ENCODE measurements around the gene USP3. TPM values are rescaled to one million over a fixed set of nuclear protein-coding genes. Genes with fewer than 3 reads are reported as not detected.
"Not testable (repeated sequence)": the region's sequence is repeated elsewhere in the genome, so short reads cannot be mapped to it uniquely, and the experiment has no call there.

The USP3 gene
- total RNA-seq, 1 experiment from 2014 or later: 38.6 TPM

GRCh38 chr15:63600616-63601025 is 96.2 kb downstream of the USP3 start:
- Histone ChIP-seq H3K9me3 (no peaks in the 10 kb centered on the region), H3K4me3 (peak overlapping the region; percentile 74)
- DNase-seq: peak; percentile 95

DNA sequence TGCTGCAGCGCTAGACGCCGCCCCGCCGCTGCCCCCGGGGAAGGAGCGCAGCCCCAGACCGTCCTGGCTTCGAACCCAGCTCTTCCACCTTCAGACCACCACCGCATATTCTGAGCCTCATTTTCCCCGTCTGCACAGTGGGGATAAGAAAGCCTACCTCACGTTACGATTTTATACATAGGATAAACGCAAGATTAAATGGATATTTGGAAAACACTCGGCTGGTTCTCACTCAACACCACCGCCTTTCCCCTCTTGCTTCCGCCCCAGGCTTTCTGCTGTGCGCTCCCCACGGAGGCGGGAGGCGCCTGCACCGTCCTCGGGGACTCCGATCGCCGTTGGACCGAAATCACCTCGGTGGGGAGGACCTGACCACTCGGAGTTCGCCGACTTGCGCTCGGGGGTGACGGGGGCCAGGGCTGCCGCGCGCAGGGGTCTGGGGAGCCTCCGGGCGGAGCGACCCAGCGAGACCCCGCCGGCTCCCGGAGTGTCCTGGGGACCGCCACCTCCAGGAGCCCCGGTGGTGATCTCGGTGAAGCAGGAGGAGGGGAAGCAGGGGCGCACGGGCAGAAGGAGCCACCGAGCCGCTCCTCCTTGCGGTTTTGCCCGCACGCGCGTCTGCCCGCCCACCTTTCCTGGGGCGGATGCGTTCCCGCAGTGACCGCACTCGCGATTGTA is 96.8 kb downstream of the USP3 start:
- peak; percentile 57 for DNase-seq
- H3K9me3 ChIP-seq: no peaks in the 10 kb centered on the region
- peak overlapping the region; percentile 74 for H3K4me3 ChIP-seq
- H3K27me3 ChIP-seq: no peaks in the 10 kb centered on the region
- no peaks in the 10 kb centered on the region for H3K36me3 ChIP-seq

More at GRCh38 chr15:63600616-63601025, 96.2 kb downstream of the USP3 start:
- no peaks in the 10 kb centered on the region; the same call in 1 of the 2 replicates for H3K36me3 ChIP-seq
- H3K27me3 ChIP-seq: no peaks in the 10 kb centered on the region

- no peaks in the 10 kb centered on the region for H3K9me3 ChIP-seq
- no peaks in the 10 kb centered on the region for H3K27me3 ChIP-seq
- no peak for DNase-seq
- peak overlapping the region; percentile 74 for H3K4me3 ChIP-seq
- no peaks in the 10 kb centered on the region for H3K36me3 ChIP-seq
These were observed 97.4 kb downstream of the USP3 start for GRCh38 chr15:63601704-63602185.

DNA sequence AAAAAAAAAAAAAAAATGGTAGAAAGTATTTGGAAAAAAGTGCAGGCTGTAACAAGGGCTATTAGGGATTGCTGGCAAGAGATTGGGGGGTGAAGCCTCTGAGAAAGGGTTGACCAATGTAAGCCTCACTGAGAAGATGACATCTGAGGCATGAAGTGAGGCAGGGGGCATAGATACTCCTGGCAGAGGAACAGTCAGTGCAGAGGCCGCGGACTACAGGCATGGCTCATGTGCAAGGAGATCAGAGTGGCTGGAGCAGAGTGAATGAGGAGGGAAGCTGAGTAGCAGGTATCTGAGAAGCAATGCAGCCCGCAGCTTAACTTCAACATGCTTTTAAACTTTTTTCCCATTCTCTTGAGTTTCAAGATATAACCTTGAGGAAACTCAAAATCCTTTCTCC is 98.2 kb downstream of the USP3 start:
- Histone ChIP-seq H3K36me3 (peaks cover 1% of the 10 kb centered on the region; the same call in 1 of the 2 replicates), H3K27me3 (no peaks in the 10 kb centered on the region), H3K9me3 (no peaks in the 10 kb centered on the region), H3K4me3 (no peak overlapping the region)
- no peak for DNase-seq

DNA sequence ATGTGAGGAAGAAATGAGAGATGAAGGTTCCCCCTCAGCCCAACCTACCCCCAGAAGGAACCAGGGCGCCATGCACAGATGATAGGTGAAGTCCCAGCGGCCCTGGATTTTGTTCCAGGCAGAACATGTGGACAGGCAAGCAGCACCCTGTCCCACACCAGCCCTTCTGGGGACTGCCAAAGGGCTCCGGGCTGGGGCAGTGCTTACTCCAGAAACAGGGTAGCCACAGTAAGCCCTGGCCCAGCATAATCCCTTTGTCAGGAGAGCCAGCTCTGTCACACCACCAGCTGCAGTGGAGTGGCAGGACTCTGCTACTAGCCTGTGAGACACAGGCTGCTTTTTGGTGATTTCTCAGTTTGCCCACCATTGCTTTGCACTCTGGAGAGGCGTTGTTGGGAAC is 99.1 kb downstream of the USP3 start:
- no peak for DNase-seq
- Histone ChIP-seq H3K4me3 (no peak overlapping the region), H3K36me3 (peaks cover 9% of the 10 kb centered on the region), H3K27me3 (no peaks in the 10 kb centered on the region), H3K9me3 (no peaks in the 10 kb centered on the region)

DNA sequence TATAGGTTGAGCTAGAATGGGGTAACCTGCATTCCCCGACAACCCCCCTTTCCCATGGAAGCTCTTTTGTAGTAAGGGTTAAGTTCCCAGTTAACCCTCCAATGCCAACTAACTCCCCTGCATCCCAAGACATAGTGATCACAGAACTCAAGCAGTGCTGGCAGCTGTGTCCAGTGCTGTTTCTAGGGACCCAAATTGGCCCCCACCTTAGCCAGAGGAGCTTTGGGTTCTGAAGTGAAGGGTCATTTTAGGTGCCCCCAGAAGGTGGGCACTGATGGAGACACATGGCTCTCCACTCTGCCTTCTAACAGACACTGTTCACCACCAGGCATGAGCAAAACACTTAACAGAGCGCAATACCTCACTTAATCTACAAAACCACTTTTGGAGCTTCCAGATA is 99.9 kb downstream of the USP3 start:
- no peak for DNase-seq
- no peaks in the 10 kb centered on the region for H3K9me3 ChIP-seq
- no peaks in the 10 kb centered on the region for H3K27me3 ChIP-seq
- peaks cover 15% of the 10 kb centered on the region for H3K36me3 ChIP-seq
- no peak overlapping the region for H3K4me3 ChIP-seq

- DNase-seq: no peak
- peaks cover 15% of the 10 kb centered on the region for H3K36me3 ChIP-seq
- H3K9me3 ChIP-seq: no peaks in the 10 kb centered on the region
- no peak overlapping the region for H3K4me3 ChIP-seq
- H3K27me3 ChIP-seq: no peaks in the 10 kb centered on the region
These were observed 100.6 kb downstream of the USP3 start for GRCh38 chr15:63605036-63605435.

DNA sequence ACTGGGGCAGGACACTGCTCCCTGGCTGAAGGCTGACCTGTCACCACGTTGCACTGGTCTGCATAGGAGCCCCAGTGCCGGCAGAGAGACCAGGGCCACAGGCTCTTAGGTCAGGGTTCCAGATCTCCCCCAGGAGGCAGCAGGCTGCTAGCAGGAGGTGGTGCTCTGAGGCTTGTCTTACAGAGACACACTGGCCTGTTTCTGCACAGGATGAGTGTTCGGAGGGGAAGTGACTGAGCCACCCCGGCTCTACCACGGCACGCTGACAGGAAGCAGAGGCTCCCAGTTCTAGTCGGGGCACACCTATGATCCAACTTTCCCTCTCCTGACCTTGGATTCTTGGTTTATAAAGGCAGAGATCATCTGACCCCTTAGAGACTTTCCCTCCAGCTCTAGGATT is 101.4 kb downstream of the USP3 start:
- Histone ChIP-seq H3K9me3 (no peaks in the 10 kb centered on the region), H3K4me3 (no peak overlapping the region), H3K36me3 (peaks cover 18% of the 10 kb centered on the region), H3K27me3 (no peaks in the 10 kb centered on the region)
- DNase-seq: no peak

- no peak overlapping the region for H3K4me3 ChIP-seq
- H3K9me3 ChIP-seq: no peaks in the 10 kb centered on the region
- no peak for DNase-seq
- H3K27me3 ChIP-seq: no peaks in the 10 kb centered on the region
- H3K36me3 ChIP-seq: peaks cover 21% of the 10 kb centered on the region
These were observed 101.9 kb downstream of the USP3 start for GRCh38 chr15:63606308-63606707.

GRCh38 chr15:63608989-63609388 is 104.6 kb downstream of the USP3 start:
- H3K9me3 ChIP-seq: no peaks in the 10 kb centered on the region
- DNase-seq: no peak
- no peaks in the 10 kb centered on the region for H3K27me3 ChIP-seq
- peaks cover 27% of the 10 kb centered on the region for H3K36me3 ChIP-seq
- H3K4me3 ChIP-seq: no peak overlapping the region

- no peak for DNase-seq
- no peaks in the 10 kb centered on the region for H3K27me3 ChIP-seq
- no peak overlapping the region for H3K4me3 ChIP-seq
- H3K36me3 ChIP-seq: peaks cover 32% of the 10 kb centered on the region
- H3K9me3 ChIP-seq: no peaks in the 10 kb centered on the region
These were observed 105.1 kb downstream of the USP3 start for GRCh38 chr15:63609448-63609847.

- H3K36me3 ChIP-seq: peaks cover 34% of the 10 kb centered on the region
- no peaks in the 10 kb centered on the region for H3K27me3 ChIP-seq
- peak; percentile 69 for DNase-seq
- no peaks in the 10 kb centered on the region for H3K9me3 ChIP-seq
- no peak overlapping the region for H3K4me3 ChIP-seq
These were observed 105.9 kb downstream of the USP3 start for GRCh38 chr15:63610209-63610841.

DNA sequence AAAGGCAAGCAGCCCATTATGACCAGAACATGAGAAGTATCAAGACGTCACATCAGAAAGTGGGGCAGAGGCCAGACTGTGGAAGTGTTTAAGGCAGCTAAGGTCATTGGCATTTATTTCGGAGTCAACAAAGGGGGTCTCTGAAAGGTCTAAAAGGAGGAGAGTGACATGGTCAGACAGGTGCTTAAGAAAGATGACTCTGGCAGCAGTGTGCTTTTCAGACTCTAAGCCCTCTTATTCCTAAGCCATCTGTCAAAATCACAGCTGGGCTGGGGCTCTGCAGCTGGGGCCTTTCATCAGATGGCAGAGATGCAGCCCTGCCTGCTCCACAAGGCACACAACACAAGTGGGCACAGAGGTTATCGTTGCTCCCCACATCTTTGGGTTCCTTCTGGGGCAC is 106.8 kb downstream of the USP3 start:
- Histone ChIP-seq H3K36me3 (peaks cover 37% of the 10 kb centered on the region), H3K9me3 (no peaks in the 10 kb centered on the region), H3K4me3 (no peak overlapping the region), H3K27me3 (no peaks in the 10 kb centered on the region)
- no peak for DNase-seq

DNA sequence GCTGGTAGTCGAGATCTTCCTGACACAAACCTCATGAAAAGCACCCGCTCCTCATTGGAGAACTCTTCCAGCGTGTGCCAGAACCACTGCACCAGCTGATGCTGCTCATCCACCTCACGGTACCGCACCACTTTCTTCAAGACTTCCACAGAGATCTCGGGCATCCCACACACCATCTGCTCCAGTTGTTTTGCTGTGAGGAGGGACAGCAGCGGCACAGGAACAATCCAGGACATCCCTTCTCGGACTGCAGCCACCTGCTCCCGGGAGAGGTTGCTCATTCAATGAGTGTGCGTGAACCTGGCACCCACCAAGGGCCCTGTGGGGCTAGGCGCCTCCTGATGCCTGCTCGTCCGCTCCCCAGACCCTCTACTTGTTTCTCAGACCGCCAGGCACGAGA is 107.9 kb downstream of the USP3 start:
- no peak for DNase-seq
- H3K4me3 ChIP-seq: no peak overlapping the region
- H3K27me3 ChIP-seq: no peaks in the 10 kb centered on the region
- H3K9me3 ChIP-seq: no peaks in the 10 kb centered on the region
- H3K36me3 ChIP-seq: peaks cover 39% of the 10 kb centered on the region

DNA sequence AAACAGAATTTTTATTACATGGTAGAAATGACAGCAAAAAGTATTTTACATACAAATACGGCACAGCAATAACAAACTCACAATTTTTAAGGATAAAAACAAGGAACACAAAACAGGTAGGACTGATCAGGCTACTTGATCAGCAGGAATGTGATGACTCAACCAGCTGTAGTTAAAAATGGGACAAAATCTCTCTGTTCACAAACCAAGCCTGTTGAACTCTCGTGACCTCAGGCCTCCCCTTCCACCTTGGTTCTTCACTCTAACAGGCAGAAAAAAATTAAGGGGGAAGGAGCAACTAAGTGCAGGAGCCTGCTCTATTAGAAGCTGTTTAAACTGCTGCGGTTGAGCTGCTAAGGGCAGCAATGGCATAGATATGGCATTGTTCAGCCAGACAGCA is 111.5 kb downstream of the USP3 start:
- Histone ChIP-seq H3K4me3 (no peak overlapping the region), H3K27me3 (no peaks in the 10 kb centered on the region), H3K36me3 (peaks cover 28% of the 10 kb centered on the region), H3K9me3 (0 out of 2 replicates have a peak, but pooled peaks cover 3% of the 10 kb centered on the region)
- DNase-seq: no peak

GRCh38 chr15:63617147-63617546 is 112.8 kb downstream of the USP3 start:
- not testable (repeated sequence) for H3K4me3 ChIP-seq, DNase-seq, H3K9me3 ChIP-seq, H3K27me3 ChIP-seq
- peaks cover 33% of the 10 kb centered on the region for H3K36me3 ChIP-seq

GRCh38 chr15:63617627-63618026 is 113.2 kb downstream of the USP3 start:
- not testable (repeated sequence) for H3K4me3 ChIP-seq, H3K27me3 ChIP-seq, DNase-seq, H3K9me3 ChIP-seq
- peaks cover 34% of the 10 kb centered on the region for H3K36me3 ChIP-seq

DNA sequence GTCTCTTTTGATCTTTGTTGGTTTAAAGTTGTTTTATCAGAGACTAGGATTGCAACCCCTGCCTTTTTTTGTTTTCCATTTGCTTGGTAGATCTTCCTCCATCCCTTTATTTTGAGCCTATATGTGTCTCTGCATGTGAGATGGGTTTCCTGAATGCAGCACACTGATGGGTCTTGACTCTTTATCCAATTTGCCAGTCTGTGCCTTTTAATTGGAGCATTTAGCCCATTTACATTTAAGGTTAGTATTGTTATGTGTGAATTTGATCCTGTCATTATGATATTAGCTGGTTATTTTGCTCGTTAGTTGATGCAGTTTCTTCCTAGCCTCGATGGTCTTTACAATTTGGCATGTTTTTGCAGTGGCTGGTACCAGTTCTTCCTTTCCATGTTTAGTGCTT is 116.4 kb downstream of the USP3 start:
- not testable (repeated sequence) for H3K4me3 ChIP-seq, DNase-seq, H3K9me3 ChIP-seq, H3K27me3 ChIP-seq
- peaks cover 53% of the 10 kb centered on the region for H3K36me3 ChIP-seq

All from MG63 (cell line).